GOT3 (cell line): Measurements from ENCODE around the gene DHX35.
"Not testable (repeated sequence)": the region's sequence is repeated elsewhere in the genome, so short reads cannot be mapped to it uniquely, and the experiment has no call there.

Source experiments
- DNase-seq: peaks from one replicate; lab custom pipeline; 2025; ENCODE audit warnings: mixed read lengths; lab: John Stamatoyannopoulos, UW

DHX35 gene

GRCh38 chr20:38979434-38979833 lies 17.3 kb downstream of the DHX35 start:
- DNase-seq = no peak

- DNase-seq = no peak
These were observed 17.7 kb downstream of the DHX35 start for GRCh38 chr20:38979842-38980241.

- no peak for DNase-seq
These were observed 20.1 kb downstream of the DHX35 start for GRCh38 chr20:38982291-38982690.

GRCh38 chr20:38985060-38985459 lies 22.9 kb downstream of the DHX35 start:
- DNase-seq = no peak

- no peak for DNase-seq
These were observed 23.5 kb downstream of the DHX35 start for GRCh38 chr20:38985603-38986170.

- no peak for DNase-seq
These were observed 24.5 kb downstream of the DHX35 start for GRCh38 chr20:38986663-38987062.

GRCh38 chr20:38987777-38988176 lies 25.6 kb downstream of the DHX35 start:
- DNase-seq = no peak

GRCh38 chr20:38990728-38991127 lies 28.6 kb downstream of the DHX35 start:
- no peak for DNase-seq

- no peak for DNase-seq
These were observed 29.9 kb downstream of the DHX35 start for GRCh38 chr20:38991814-38992704.

- no peak for DNase-seq
These were observed 33.4 kb downstream of the DHX35 start for GRCh38 chr20:38995536-38996044.

GRCh38 chr20:38996866-38997265 lies 34.7 kb downstream of the DHX35 start:
- not testable (repeated sequence) for DNase-seq

- no peak for DNase-seq
These were observed 35.5 kb downstream of the DHX35 start for GRCh38 chr20:38997622-38998021.

- DNase-seq = no peak
These were observed 37.1 kb downstream of the DHX35 start for GRCh38 chr20:38999217-38999616.

GRCh38 chr20:38999965-39000910 lies 38.1 kb downstream of the DHX35 start:
- no peak for DNase-seq

GRCh38 chr20:39004508-39004907 lies 42.4 kb downstream of the DHX35 start:
- DNase-seq = no peak

- DNase-seq = no peak
These were observed 47.2 kb downstream of the DHX35 start for GRCh38 chr20:39009348-39009747.

GRCh38 chr20:39010496-39010895 lies 48.4 kb downstream of the DHX35 start:
- no peak for DNase-seq

- DNase-seq = no peak
These were observed 51.5 kb downstream of the DHX35 start for GRCh38 chr20:39013662-39014109.

- no peak for DNase-seq
These were observed 53.9 kb downstream of the DHX35 start for GRCh38 chr20:39016041-39016440.

- no peak for DNase-seq
These were observed 54.4 kb downstream of the DHX35 start for GRCh38 chr20:39016506-39016905.

GRCh38 chr20:39019027-39019426 lies 56.9 kb downstream of the DHX35 start:
- DNase-seq = no peak

- no peak for DNase-seq
These were observed 57.7 kb downstream of the DHX35 start for GRCh38 chr20:39019805-39020325.
